HG02610 (cell line): ENCODE results near the gene ARSB.

Experiments used
- ATAC-seq: cut with Tn5 transposase; IDR thresholded peaks from one replicate; pipeline ENCODE4 v1.9.1; 2021; ENCODE audit warnings: mild to moderate bottlenecking, moderate library complexity; ENCODE audit not compliant: unreplicated experiment

ARSB gene

GRCh38 chr5:78731884-78732283, 253.2 kb downstream of the ARSB start:
- ATAC-seq: no peak

GRCh38 chr5:78730300-78731094, 254.6 kb downstream of the ARSB start:
- ATAC-seq: no peak

GRCh38 chr5:78727786-78728761, 257.0 kb downstream of the ARSB start:
- ATAC-seq: peak; percentile 92
